CD8-positive, alpha-beta memory T cell (primary cell): ENCODE measurements around the gene NF1. TPM values are rescaled to one million over a fixed set of nuclear protein-coding genes. Genes with fewer than 3 reads are reported as not detected.
"Not testable (repeated sequence)": the region's sequence is repeated elsewhere in the genome, so short reads cannot be mapped to it uniquely, and the experiment has no call there.

Source experiments
- CTCF ChIA-PET: fragments of 350-600 bp; sonication (Branson Sonifier 250); formaldehyde crosslinking; loops from one replicate; lab custom pipeline; 2021; ENCODE audit warnings: antibody characterized with exemption; lab: Charles Lee
- POLR2A ChIA-PET: fragments of 350-600 bp; sonication (Branson Sonifier 250); formaldehyde crosslinking; loops from one replicate; lab custom pipeline; 2021; ENCODE audit warnings: antibody characterized with exemption; lab: Charles Lee
- DNase-seq, 5 donors: peaks; one replicate each; pipeline versions ENCODE4 v3.0.0 to v3.0.0-alpha.2; 2020 to 2022; ENCODE audit warnings: mixed read lengths in 1 of 5
- H3K27ac ChIP-seq: one replicate; pipeline ENCODE4 v1.7.0; 2013; ENCODE audit warnings: low read depth, mild to moderate bottlenecking, low read length, moderate library complexity
- H3K27me3 ChIP-seq: 2 replicates; pipeline ENCODE4 v1.7.0; 2013; ENCODE audit warnings: low read length, mild to moderate bottlenecking; ENCODE audit not compliant: insufficient read depth, poor library complexity, severe bottlenecking
- H3K36me3 ChIP-seq: 2 replicates; pipeline ENCODE4 v1.7.0; 2013; ENCODE audit warnings: mild to moderate bottlenecking, low read length, moderate library complexity; ENCODE audit not compliant: insufficient read depth
- H3K4me1 ChIP-seq: 2 replicates; pipeline ENCODE4 v1.7.0; 2013; ENCODE audit warnings: mild to moderate bottlenecking, low read length, moderate library complexity; ENCODE audit not compliant: insufficient read depth
- H3K4me3 ChIP-seq: 2 replicates; pipeline ENCODE4 v1.7.0; 2013; ENCODE audit warnings: mild to moderate bottlenecking, low read length
- H3K9me3 ChIP-seq: 2 replicates; pipeline ENCODE4 v1.7.0; 2013; ENCODE audit warnings: mild to moderate bottlenecking, low read length
- H3K27ac Mint-ChIP-seq, 8 donors: one replicate each; pipeline ENCODE4 v1.8.0; 2020 to 2021; ENCODE audit warnings: mixed read lengths in 8 of 8, mild to moderate bottlenecking in 6 of 8, inconsistent platforms in 3 of 8, moderate library complexity in 3 of 8
- H3K27me3 Mint-ChIP-seq, 2 donors: one replicate each; pipeline ENCODE4 v1.8.0; 2020 to 2021; ENCODE audit warnings: mixed read lengths in 2 of 2, mild to moderate bottlenecking in 1 of 2, moderate library complexity in 1 of 2
- H3K36me3 Mint-ChIP-seq, 3 donors: one replicate each; pipeline ENCODE4 v1.8.0; 2020 to 2021; ENCODE audit warnings: mixed read lengths in 3 of 3, inconsistent platforms in 1 of 3, mild to moderate bottlenecking in 1 of 3
- H3K4me1 Mint-ChIP-seq, 3 donors: one replicate each; pipeline ENCODE4 v1.8.0; 2020 to 2021; ENCODE audit warnings: mixed read lengths in 3 of 3, inconsistent platforms in 1 of 3, mild to moderate bottlenecking in 1 of 3
- H3K4me3 Mint-ChIP-seq, 7 donors: one replicate each; pipeline ENCODE4 v1.8.0; 2020 to 2021; ENCODE audit warnings: mixed read lengths in 7 of 7, mild to moderate bottlenecking in 6 of 7, moderate library complexity in 4 of 7, inconsistent platforms in 2 of 7
- H3K9me3 Mint-ChIP-seq, 5 donors: one replicate each; pipeline ENCODE4 v1.8.0; 2020 to 2022; ENCODE audit warnings: mixed read lengths in 5 of 5, mild to moderate bottlenecking in 3 of 5, moderate library complexity in 2 of 5, inconsistent platforms in 1 of 5
- polyA plus RNA-seq: library from polyadenylated mRNA; unstranded; fragments of 300-500 nt; fragmentation: Illumina TruSeq; gene quantifications from one replicate; pipeline ENCODE4 v1.2.3, GENCODE V29; 2021
- total RNA-seq, 2 experiments: library from RNA; stranded (reverse); gene quantifications; one replicate each; pipeline ENCODE4 v1.2.3, GENCODE V29; 2021

Gene NF1
- total and polyA plus RNA-seq, 3 experiments from 2014 or later: 5.8 to 22.8 (median 22.8) TPM

DNA sequence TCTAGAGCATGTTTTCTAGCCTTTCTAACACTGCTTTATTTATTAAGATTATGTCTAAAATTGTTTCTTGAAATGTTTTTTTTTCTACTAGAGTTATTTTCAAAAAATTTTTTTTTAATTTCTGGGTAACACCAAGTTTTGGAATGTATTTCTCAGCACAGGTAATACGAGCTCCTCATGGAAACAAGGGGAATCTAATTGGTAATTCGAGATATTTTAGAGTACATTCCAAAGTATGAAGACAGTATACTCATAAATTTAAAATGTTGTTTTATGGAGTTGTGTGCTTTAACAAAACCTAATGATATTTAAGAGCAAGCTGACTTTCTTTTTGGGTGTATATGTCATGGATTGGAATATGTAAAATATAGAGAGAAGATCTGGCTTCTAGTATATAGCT is 159.9 kb downstream of the NF1 start:
- no peaks in the 10 kb centered on the region for H3K27me3 ChIP-seq
- no peak overlapping the region for H3K27ac ChIP-seq
- no peaks in the 10 kb centered on the region for H3K9me3 ChIP-seq
- H3K4me1 Mint-ChIP-seq: peaks cover 5 to 10% (median 6%) of the 10 kb centered on the region in 3 donors
- POLR2A ChIA-PET: interaction anchor here (0.7 kb wide), 1 partner anchor 82 kb away, joined by 5 read pairs; no protein-coding TSS in a partner anchor
- H3K27me3 Mint-ChIP-seq: no peaks in the 10 kb centered on the region
- no peaks in the 10 kb centered on the region for H3K9me3 Mint-ChIP-seq
- H3K4me1 ChIP-seq: no peaks in the 10 kb centered on the region
- H3K4me3 Mint-ChIP-seq: no peak overlapping the region
- H3K36me3 Mint-ChIP-seq: peaks cover 0 to 6% (median 3%) of the 10 kb centered on the region in 3 donors
- CTCF ChIA-PET: no interaction called here
- H3K4me3 ChIP-seq: no peak overlapping the region
- peaks cover 4% of the 10 kb centered on the region for H3K36me3 ChIP-seq
- H3K27ac Mint-ChIP-seq: no peak overlapping the region
- no peak for DNase-seq

DNA sequence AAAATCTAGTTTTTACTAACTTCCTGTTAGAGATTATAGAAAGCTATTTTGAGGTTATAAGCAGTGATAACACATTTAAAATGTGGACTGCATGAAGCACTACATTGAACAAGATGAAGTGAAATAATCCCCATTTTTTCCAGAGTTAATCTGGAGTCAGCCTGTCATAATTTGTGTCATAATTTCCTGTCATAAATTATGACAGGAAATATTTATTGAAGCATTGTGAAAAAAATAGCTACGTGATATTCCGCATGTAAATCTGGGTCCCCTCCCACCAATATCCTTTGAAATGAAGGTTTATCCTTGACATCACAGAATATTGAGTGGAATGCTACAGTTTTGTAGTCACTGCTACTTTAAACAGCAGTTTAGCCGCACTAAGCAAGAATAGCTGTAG is 162.2 kb downstream of the NF1 start:
- no peaks in the 10 kb centered on the region for H3K9me3 Mint-ChIP-seq
- Histone ChIP-seq H3K4me1 (no peaks in the 10 kb centered on the region), H3K27ac (no peak overlapping the region), H3K9me3 (no peaks in the 10 kb centered on the region), H3K4me3 (no peak overlapping the region), H3K27me3 (no peaks in the 10 kb centered on the region), H3K36me3 (peaks cover 11% of the 10 kb centered on the region)
- POLR2A ChIA-PET: no interaction called here
- CTCF ChIA-PET: interaction anchor here (0.7 to 1.0 kb wide), 2 partner anchors 11 to 12 kb away, joined by 3 to 4 read pairs; no protein-coding TSS in a partner anchor
- no peak overlapping the region for H3K4me3 Mint-ChIP-seq
- H3K27ac Mint-ChIP-seq: no peak overlapping the region
- H3K27me3 Mint-ChIP-seq: no peaks in the 10 kb centered on the region
- DNase-seq: no peak
- peaks cover 0 to 14% (median 7%) of the 10 kb centered on the region in 3 donors for H3K36me3 Mint-ChIP-seq
- no peaks in the 10 kb centered on the region for H3K4me1 Mint-ChIP-seq

DNA sequence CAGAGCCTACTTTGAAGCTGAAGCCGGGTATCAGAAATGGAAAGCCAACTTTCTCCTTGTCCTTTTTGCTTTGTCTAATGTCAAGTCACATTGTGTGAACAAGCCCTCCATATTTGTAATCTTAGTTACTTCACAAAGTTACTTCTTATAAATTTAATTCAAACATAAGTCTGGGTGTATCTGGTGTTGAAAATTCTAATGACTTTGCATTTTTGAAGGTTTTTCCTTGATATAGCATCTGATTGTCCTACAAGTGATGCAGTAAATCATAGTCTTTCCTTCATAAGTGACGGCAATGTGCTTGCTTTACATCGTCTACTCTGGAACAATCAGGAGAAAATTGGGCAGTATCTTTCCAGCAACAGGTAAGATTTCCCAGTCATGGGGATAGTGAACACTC is 165.4 kb downstream of the NF1 start:
- ChIA-PET CTCF (no interaction called here), POLR2A (no interaction called here)
- Mint-ChIP-seq H3K4me3 (no peak overlapping the region), H3K4me1 (no peaks in the 10 kb centered on the region), H3K27ac (no peak overlapping the region), H3K27me3 (no peaks in the 10 kb centered on the region), H3K36me3 (peaks cover 0 to 13% (median 7%) of the 10 kb centered on the region in 3 donors), H3K9me3 (no peaks in the 10 kb centered on the region)
- no peak overlapping the region for H3K4me3 ChIP-seq
- no peaks in the 10 kb centered on the region for H3K9me3 ChIP-seq
- no peak overlapping the region for H3K27ac ChIP-seq
- no peaks in the 10 kb centered on the region for H3K4me1 ChIP-seq
- DNase-seq: no peak
- no peaks in the 10 kb centered on the region for H3K27me3 ChIP-seq
- peaks cover 7% of the 10 kb centered on the region for H3K36me3 ChIP-seq

DNA sequence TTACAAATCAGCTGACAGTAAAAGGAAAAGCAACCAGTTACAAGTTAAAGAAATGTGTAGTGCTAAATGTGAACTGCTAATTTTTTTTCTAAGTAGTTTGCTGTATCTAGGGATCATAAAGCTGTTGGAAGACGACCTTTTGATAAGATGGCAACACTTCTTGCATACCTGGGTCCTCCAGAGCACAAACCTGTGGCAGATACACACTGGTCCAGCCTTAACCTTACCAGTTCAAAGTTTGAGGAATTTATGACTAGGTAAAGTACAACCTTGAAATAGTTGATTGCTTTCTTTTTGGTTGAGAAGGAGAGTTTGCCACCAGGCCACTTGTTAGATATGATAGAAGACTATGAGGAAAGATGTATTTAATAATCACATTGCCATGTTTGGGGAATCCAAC is 166.8 kb downstream of the NF1 start:
- Mint-ChIP-seq H3K9me3 (no peaks in the 10 kb centered on the region), H3K36me3 (peaks cover 0 to 22% (median 13%) of the 10 kb centered on the region in 3 donors), H3K27me3 (no peaks in the 10 kb centered on the region), H3K4me3 (no peak overlapping the region), H3K4me1 (no peaks in the 10 kb centered on the region), H3K27ac (no peak overlapping the region)
- Histone ChIP-seq H3K4me1 (no peaks in the 10 kb centered on the region), H3K27ac (no peak overlapping the region), H3K27me3 (no peaks in the 10 kb centered on the region), H3K4me3 (no peak overlapping the region), H3K36me3 (peaks cover 7% of the 10 kb centered on the region), H3K9me3 (no peaks in the 10 kb centered on the region)
- CTCF ChIA-PET: interaction anchor here (0.6 kb wide), 1 partner anchor 33 kb away, joined by 3 read pairs; no protein-coding TSS in a partner anchor
- POLR2A ChIA-PET: no interaction called here
- no peak for DNase-seq

DNA sequence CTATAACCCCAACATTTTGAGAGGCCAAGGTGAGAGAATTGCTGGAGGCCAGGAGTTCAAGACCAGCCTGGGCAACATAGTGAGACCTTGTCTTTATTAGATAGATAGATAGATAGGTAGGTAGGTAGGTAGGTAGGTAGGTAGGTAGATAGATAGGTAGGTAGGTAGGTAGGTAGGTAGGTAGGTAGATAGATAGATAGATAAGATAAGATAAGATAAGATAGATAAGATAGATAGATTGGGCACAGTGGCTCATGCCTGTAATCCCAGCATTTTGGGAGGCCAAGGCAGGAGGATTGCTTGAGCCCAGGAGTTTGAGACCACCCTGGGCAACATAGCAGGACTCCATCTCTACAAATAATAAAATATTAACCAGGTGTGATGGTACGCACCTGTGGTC is 168.1 kb downstream of the NF1 start:
- CTCF ChIA-PET, H3K4me3 Mint-ChIP-seq, H3K9me3 Mint-ChIP-seq, H3K27me3 Mint-ChIP-seq, H3K36me3 ChIP-seq, POLR2A ChIA-PET, H3K27me3 ChIP-seq, H3K27ac ChIP-seq, H3K4me1 Mint-ChIP-seq, H3K9me3 ChIP-seq, H3K4me3 ChIP-seq, H3K4me1 ChIP-seq, DNase-seq: not testable (repeated sequence)
- Mint-ChIP-seq H3K36me3 (peaks cover 0 to 29% (median 21%) of the 10 kb centered on the region in 3 donors), H3K27ac (peak overlapping the region in 2 of 8 donors; percentile 10 to 81)

DNA sequence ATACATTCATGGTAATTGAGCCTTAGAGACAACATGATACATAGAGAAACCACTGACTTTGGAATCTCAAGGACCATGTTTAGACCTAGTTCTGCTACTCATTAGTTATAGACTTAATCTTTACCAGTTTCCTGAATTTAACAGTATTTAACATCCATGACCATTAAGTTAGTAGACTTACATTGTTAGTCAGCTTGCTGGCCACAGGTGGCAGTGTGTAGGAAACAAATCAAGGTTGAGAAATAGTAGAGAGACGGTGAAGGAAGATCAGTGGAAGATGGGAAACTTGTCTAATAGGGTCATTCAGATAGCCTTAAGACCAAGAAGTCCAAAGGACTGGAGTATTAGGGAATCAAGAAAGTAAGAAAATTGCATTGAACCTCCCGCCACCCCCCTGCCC is 171.3 kb downstream of the NF1 start:
- peak overlapping the region in 1 of 8 donors; percentile 32 for H3K27ac Mint-ChIP-seq
- H3K4me1 Mint-ChIP-seq: no peaks in the 10 kb centered on the region
- no peak overlapping the region for H3K4me3 Mint-ChIP-seq
- H3K27me3 ChIP-seq: no peaks in the 10 kb centered on the region
- H3K27ac ChIP-seq: no peak overlapping the region
- H3K36me3 Mint-ChIP-seq: peaks cover 0 to 40% (median 20%) of the 10 kb centered on the region in 3 donors
- no peaks in the 10 kb centered on the region for H3K4me1 ChIP-seq
- ChIA-PET POLR2A (no interaction called here), CTCF (interaction anchor here (1.5 to 2.3 kb wide), 2 partner anchors 55 to 106 kb away, joined by 4 to 12 read pairs; partner anchors contain the start of gene EVI2A)
- H3K9me3 ChIP-seq: no peaks in the 10 kb centered on the region
- DNase-seq: peak in 1 of 5 donors; percentile 28
- no peaks in the 10 kb centered on the region for H3K27me3 Mint-ChIP-seq
- no peaks in the 10 kb centered on the region for H3K9me3 Mint-ChIP-seq
- no peaks in the 10 kb centered on the region for H3K36me3 ChIP-seq
- no peak overlapping the region for H3K4me3 ChIP-seq

DNA sequence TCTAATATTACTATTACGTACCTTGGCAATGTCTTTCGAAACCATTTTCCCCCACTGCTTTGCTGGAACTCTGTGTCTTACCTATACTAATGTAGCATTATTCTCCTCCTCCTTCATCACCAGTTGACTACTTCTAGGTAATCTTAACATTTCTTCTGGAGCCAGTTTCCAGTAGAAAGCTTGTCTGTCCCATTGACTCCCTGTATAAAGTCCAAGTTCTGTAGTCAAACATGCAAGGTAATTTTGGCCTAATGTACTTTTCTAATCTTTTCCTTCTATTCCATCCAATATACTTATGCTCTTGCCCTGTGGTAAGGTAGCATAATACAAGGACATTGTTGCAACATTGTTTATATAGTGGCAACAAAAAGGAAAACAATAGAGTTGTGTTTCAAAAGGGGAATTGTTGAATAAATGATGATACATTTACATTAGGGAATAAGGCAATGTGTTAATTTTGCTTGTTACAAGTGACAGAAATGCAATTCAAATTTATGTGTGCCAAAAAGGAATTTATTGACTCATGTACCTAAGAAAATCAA is 174.3 kb downstream of the NF1 start:
- Histone ChIP-seq H3K9me3 (no peaks in the 10 kb centered on the region), H3K4me1 (no peaks in the 10 kb centered on the region)
- POLR2A ChIA-PET: no interaction called here

DNA sequence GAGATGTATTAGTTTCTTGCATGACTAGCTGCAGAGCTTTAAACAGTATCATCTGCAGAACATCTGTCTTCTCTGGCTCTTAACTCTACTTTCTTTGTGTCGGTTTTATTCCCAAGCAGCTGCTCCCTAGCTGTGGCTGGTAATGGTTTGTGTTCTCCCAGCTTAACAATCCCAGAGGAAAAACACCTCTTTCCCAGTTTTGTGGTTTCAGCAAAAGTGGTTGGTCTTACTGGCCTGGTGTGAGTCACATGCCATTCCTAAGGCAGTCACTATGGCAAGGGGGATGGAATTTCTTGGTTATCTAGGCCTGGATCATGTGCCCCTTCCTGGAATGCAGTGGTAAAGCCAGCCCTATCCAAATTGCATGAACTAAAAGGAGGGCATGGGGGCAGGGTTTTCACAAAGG is 174.8 kb downstream of the NF1 start:
- H3K4me3 Mint-ChIP-seq: no peak overlapping the region
- DNase-seq: no peak
- ChIA-PET CTCF (no interaction called here), POLR2A (no interaction called here)
- no peaks in the 10 kb centered on the region for H3K9me3 Mint-ChIP-seq
- Histone ChIP-seq H3K4me1 (no peaks in the 10 kb centered on the region), H3K4me3 (no peak overlapping the region), H3K9me3 (no peaks in the 10 kb centered on the region), H3K27me3 (no peaks in the 10 kb centered on the region), H3K27ac (no peak overlapping the region), H3K36me3 (no peaks in the 10 kb centered on the region)
- peaks cover 5 to 36% (median 17%) of the 10 kb centered on the region in 3 donors for H3K36me3 Mint-ChIP-seq
- H3K27me3 Mint-ChIP-seq: no peaks in the 10 kb centered on the region
- H3K27ac Mint-ChIP-seq: no peak overlapping the region
- no peaks in the 10 kb centered on the region for H3K4me1 Mint-ChIP-seq

More for the DNA sequence above, 174.3 kb downstream of the NF1 start:
- DNase-seq: no peak
- Mint-ChIP-seq H3K36me3 (peaks cover 5 to 36% (median 17%) of the 10 kb centered on the region in 3 donors), H3K27ac (no peak overlapping the region), H3K9me3 (no peaks in the 10 kb centered on the region), H3K27me3 (no peaks in the 10 kb centered on the region), H3K4me3 (no peak overlapping the region), H3K4me1 (no peaks in the 10 kb centered on the region)
- Histone ChIP-seq H3K27me3 (no peaks in the 10 kb centered on the region), H3K36me3 (no peaks in the 10 kb centered on the region), H3K4me3 (no peak overlapping the region), H3K27ac (no peak overlapping the region)
- CTCF ChIA-PET: interaction anchor here (0.8 kb wide), 1 partner anchor 13 kb away, joined by 4 read pairs; no protein-coding TSS in a partner anchor
